Fibroblast of lung (primary cell): ENCODE data around the gene ETS1. TPM values are rescaled to one million over a fixed set of nuclear protein-coding genes. Genes with fewer than 3 reads are reported as not detected.

Experiments
- DNase-seq, 2 donors: peaks; one replicate each; pipeline versions ENCODE4 v3.0.0 to v3.0.0-alpha.2; 2010; ENCODE audit warnings: low read depth in 2 of 2
- H2AFZ ChIP-seq: 2 replicates; pipeline ENCODE4 v1.5.1; 2012; ENCODE audit warnings: low read length, control low read depth, inconsistent platforms
- H3K27ac ChIP-seq: 2 replicates; pipeline ENCODE4 v1.5.1; 2011; ENCODE audit warnings: low read length, control low read depth; ENCODE audit not compliant: insufficient read depth
- H3K27me3 ChIP-seq: 2 replicates; pipeline ENCODE4 v1.5.1; 2011; ENCODE audit warnings: mild to moderate bottlenecking, low read length; ENCODE audit not compliant: control insufficient read depth, insufficient read depth
- H3K36me3 ChIP-seq: 2 replicates; pipeline ENCODE4 v1.5.1; 2011; ENCODE audit warnings: low read length; ENCODE audit not compliant: control insufficient read depth, insufficient read depth
- H3K4me1 ChIP-seq: 2 replicates; pipeline ENCODE4 v1.5.1; 2011; ENCODE audit warnings: low read length; ENCODE audit not compliant: control insufficient read depth, insufficient read depth; ENCODE audit errors: extremely low read depth
- H3K4me2 ChIP-seq: 2 replicates; pipeline ENCODE4 v1.5.1; 2011; ENCODE audit warnings: low read length, control low read depth; ENCODE audit not compliant: insufficient read depth; ENCODE audit errors: extremely low read depth
- H3K4me3 ChIP-seq, 4 experiments: fragments of 200-600 bp in 1 of 4; sonication (generic) in 1 of 4; replicated peaks in 1 of 4; 2 replicates each; pipeline ENCODE4 v1.5.1; 2011 to 2016; ENCODE audit warnings: low read length in 4 of 4, low read depth in 3 of 4, mild to moderate bottlenecking in 3 of 4, control low read depth in 2 of 4, inconsistent platforms in 1 of 4, mixed read lengths in 1 of 4; ENCODE audit not compliant: insufficient read depth in 1 of 4; ENCODE audit errors: control extremely low read depth in 1 of 4
- H3K79me2 ChIP-seq: 2 replicates; pipeline ENCODE4 v1.5.1; 2012; ENCODE audit warnings: mild to moderate bottlenecking, low read length, inconsistent platforms; ENCODE audit not compliant: control insufficient read depth, insufficient read depth
- H3K9ac ChIP-seq: 2 replicates; pipeline ENCODE4 v1.5.1; 2011; ENCODE audit warnings: mild to moderate bottlenecking, low read length, control low read depth; ENCODE audit not compliant: insufficient read depth
- H3K9me3 ChIP-seq: 2 replicates; pipeline ENCODE4 v1.5.1; 2012; ENCODE audit warnings: low read depth, low read length; ENCODE audit not compliant: control insufficient read depth, insufficient read depth
- H4K20me1 ChIP-seq: 2 replicates; pipeline ENCODE4 v1.5.1; 2011; ENCODE audit warnings: low read length; ENCODE audit not compliant: control insufficient read depth, insufficient read depth; ENCODE audit errors: extremely low read depth
- EZH2 ChIP-seq: IDR thresholded peaks from 2 replicates; pipeline ENCODE4 v1.5.1; 2012; ENCODE audit warnings: low read length, control low read depth, mild to moderate bottlenecking; ENCODE audit errors: missing control alignments
- polyA plus RNA-seq, 2 donors: library from polyadenylated mRNA; depleted of rRNA in 1 of 2; stranded (reverse) in 1 of 2; unstranded in 1 of 2; fragments of >200 nt; gene quantifications; 2 replicates each; pipeline ENCODE4 v1.2.1, GENCODE V29; 2011 to 2012; ENCODE audit warnings: missing spikeins in 1 of 2
- total RNA-seq: library from RNA; depleted of rRNA; stranded (reverse); fragments of >200 nt; gene quantifications from 2 replicates; pipeline ENCODE4 v1.2.1, GENCODE V29; 2014
- TF ChIP-seq, protein P1 (sequence below), 2 donors: IDR thresholded peaks in 1 of 2; conservative IDR thresholded peaks in 1 of 2; 1 replicate in 1 of 2; 2 replicates in 1 of 2; pipeline ENCODE4 v1.5.1; 2011 to 2012; ENCODE audit warnings: low read length in 2 of 2, control low read depth in 1 of 2, inconsistent platforms in 1 of 2, low read depth in 1 of 2, mild to moderate bottlenecking in 1 of 2

ETS1 gene
- total and polyA plus RNA-seq, 2 donors (not counting 1 experiment from before 2014, with no cell fraction given), result 51.5 to 51.7 TPM

DNA sequence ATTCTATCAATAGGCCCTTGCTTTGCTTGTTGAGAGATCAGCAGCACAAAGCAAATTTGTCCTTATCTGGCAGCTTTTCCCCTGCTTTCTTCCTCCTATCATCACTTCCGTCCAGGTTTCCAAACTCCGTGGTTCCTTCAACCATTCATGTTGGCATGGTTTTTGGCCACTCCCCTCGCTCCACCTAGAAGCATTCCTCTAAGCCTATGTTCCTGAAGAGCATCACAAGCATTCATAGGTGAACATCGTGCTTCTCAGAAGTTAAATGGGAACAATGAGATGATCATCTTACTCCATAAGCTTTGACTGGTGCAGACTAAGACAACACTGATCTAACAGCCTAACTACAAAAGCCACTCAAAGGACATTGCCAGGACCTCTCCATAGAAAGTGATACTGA is 86.3 kb downstream of the ETS1 start:
- Histone ChIP-seq H3K79me2 (peaks cover 89% of the 10 kb centered on the region), H3K9ac (no peak overlapping the region), H2AFZ (no peak overlapping the region), H3K4me1 (peaks cover 73% of the 10 kb centered on the region), H3K27me3 (no peaks in the 10 kb centered on the region), H4K20me1 (no peaks in the 10 kb centered on the region), H3K27ac (peak overlapping the region; percentile 92), H3K36me3 (no peaks in the 10 kb centered on the region), H3K4me3 (no peak overlapping the region), H3K4me2 (peak overlapping the region; percentile 18), H3K9me3 (no peaks in the 10 kb centered on the region)
- DNase-seq, result no peak
- TF ChIP-seq, protein P1, sequence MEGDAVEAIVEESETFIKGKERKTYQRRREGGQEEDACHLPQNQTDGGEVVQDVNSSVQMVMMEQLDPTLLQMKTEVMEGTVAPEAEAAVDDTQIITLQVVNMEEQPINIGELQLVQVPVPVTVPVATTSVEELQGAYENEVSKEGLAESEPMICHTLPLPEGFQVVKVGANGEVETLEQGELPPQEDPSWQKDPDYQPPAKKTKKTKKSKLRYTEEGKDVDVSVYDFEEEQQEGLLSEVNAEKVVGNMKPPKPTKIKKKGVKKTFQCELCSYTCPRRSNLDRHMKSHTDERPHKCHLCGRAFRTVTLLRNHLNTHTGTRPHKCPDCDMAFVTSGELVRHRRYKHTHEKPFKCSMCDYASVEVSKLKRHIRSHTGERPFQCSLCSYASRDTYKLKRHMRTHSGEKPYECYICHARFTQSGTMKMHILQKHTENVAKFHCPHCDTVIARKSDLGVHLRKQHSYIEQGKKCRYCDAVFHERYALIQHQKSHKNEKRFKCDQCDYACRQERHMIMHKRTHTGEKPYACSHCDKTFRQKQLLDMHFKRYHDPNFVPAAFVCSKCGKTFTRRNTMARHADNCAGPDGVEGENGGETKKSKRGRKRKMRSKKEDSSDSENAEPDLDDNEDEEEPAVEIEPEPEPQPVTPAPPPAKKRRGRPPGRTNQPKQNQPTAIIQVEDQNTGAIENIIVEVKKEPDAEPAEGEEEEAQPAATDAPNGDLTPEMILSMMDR (conservative IDR thresholded peaks at IDR 0.05 in 1 of 2, IDR thresholded peaks at IDR 0.05 in 1 of 2; ENCODE audit: low read depth in 1 of 2, low read length in 2 of 2), result no peak
- TF ChIP-seq EZH2, result no peak

DNA sequence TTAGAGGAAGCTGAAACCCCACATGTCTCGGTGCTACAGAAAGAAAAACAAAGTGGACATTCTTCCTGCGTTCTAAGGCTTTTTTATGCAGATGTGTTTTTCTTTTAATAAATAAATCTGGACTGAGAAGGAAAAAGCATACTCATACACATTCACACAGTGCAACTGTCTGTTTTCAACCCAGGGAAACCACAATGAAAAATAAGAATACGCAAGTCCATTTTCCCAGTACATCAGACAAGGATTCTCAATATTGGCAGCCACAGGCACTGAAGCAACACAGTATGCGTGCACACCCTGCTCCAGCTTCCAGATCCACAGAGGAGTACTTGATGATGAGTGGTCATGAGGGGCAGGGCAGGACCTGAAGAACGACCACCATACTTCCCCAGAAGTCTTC is 86.9 kb downstream of the ETS1 start:
- H4K20me1 ChIP-seq, result no peaks in the 10 kb centered on the region

DNA sequence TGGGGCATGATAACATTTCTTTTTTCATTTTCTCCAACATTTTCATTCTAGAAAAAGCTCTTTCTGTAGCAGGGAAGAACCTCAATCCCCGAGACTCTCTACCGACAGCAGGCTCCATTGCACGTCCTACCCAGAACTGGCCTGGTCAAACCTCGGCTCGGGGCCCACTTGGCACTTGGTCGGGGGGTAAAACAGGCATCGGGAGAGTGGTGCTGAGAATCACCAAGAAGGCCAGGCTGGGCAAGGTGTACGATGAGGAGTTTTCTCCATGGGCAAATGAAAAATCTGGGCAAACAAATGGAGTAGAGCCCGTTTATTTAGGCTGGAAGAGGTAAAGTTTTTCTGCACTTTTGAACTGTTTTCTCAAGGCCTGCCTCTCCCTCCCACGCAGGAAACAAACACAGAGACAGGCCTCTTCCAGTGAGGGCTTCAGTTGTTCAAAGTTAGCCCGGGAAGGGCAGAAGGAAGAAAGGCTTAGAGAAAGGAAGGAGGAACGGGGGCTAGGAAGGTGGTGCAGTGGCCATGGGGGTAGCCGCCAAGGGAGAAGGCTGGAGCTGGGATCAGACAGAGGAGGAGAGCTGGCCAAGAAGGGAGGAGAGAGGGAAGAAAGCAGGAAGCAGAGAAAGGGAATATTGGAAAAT is 87.6 kb downstream of the ETS1 start:
- Histone ChIP-seq H4K20me1 (no peaks in the 10 kb centered on the region), H3K27ac (peak overlapping the region; percentile 92), H3K79me2 (peaks cover 89% of the 10 kb centered on the region), H3K36me3 (no peaks in the 10 kb centered on the region), H3K4me3 (peak overlapping the region in 1 of 4 experiments; percentile 34), H3K27me3 (no peaks in the 10 kb centered on the region), H2AFZ (no peak overlapping the region), H3K4me2 (peak overlapping the region; percentile 61), H3K4me1 (peaks cover 71% of the 10 kb centered on the region), H3K9me3 (no peaks in the 10 kb centered on the region), H3K9ac (peak overlapping the region; percentile 53)
- DNase-seq, result no peak
- TF ChIP-seq, protein P1 (conservative IDR thresholded peaks at IDR 0.05 in 1 of 2, IDR thresholded peaks at IDR 0.05 in 1 of 2; ENCODE audit: low read depth in 1 of 2, low read length in 2 of 2), result no peak

More for the DNA sequence above, 86.9 kb downstream of the ETS1 start:
- peak overlapping the region; percentile 29 for H3K9ac ChIP-seq
- peaks cover 70% of the 10 kb centered on the region for H3K4me1 ChIP-seq
- no peak for TF ChIP-seq EZH2
- TF ChIP-seq, protein P1 (conservative IDR thresholded peaks at IDR 0.05 in 1 of 2, IDR thresholded peaks at IDR 0.05 in 1 of 2; ENCODE audit: low read depth in 1 of 2, low read length in 2 of 2), result no peak
- no peaks in the 10 kb centered on the region for H3K27me3 ChIP-seq
- H3K4me2 ChIP-seq, result peak overlapping the region; percentile 18
- peak overlapping the region in 1 of 4 experiments; percentile 34 for H3K4me3 ChIP-seq
- H2AFZ ChIP-seq, result no peak overlapping the region
- H3K9me3 ChIP-seq, result no peaks in the 10 kb centered on the region
- H3K36me3 ChIP-seq, result no peaks in the 10 kb centered on the region
- H3K79me2 ChIP-seq, result peaks cover 89% of the 10 kb centered on the region
- peak overlapping the region; percentile 92 for H3K27ac ChIP-seq
- peak in 1 of 2 donors; percentile 59 for DNase-seq
